A673 (cell line): ENCODE results near the gene RASSF6. TPM values are rescaled to one million over a fixed set of nuclear protein-coding genes. Genes with fewer than 3 reads are reported as not detected.
"Not testable (repeated sequence)": the region's sequence is repeated elsewhere in the genome, so short reads cannot be mapped to it uniquely, and the experiment has no call there.

Experiments
- BruUV-seq: library from RNA; stranded (reverse); fragments of 400-500 nt; replicated peaks from 2 replicates; lab custom pipeline; 2021; lab: Mats Ljungman, UMichigan
- CTCF ChIA-PET: fragments of 300-600 bp; sonication (Branson Sonifier 250); formaldehyde crosslinking; loops from one replicate; lab custom pipeline; 2022; ENCODE audit warnings: antibody characterized with exemption; lab: Charles Lee
- POLR2A ChIA-PET: fragments of 300-600 bp; sonication (Branson Sonifier 250); formaldehyde crosslinking; loops from one replicate; lab custom pipeline; 2022; ENCODE audit warnings: antibody characterized with exemption; ENCODE audit not compliant: low non-redundant PET; lab: Charles Lee
- DNase-seq: peaks from one replicate; pipeline ENCODE4 v3.0.0-alpha.2; 2015; ENCODE audit warnings: low spot score
- H3K27ac ChIP-seq: fragments of 200-600 bp; sonication (generic); 2 replicates; pipeline ENCODE4 v1.5.1; 2016; ENCODE audit warnings: mixed run types, low read depth, mild to moderate bottlenecking, mixed read lengths, antibody characterized with exemption, low read length; ENCODE audit not compliant: poor library complexity, severe bottlenecking
- H3K27me3 ChIP-seq: fragments of 200-600 bp; sonication (generic); replicated peaks from 2 replicates; pipeline ENCODE4 v1.6.1; 2017; ENCODE audit warnings: mixed run types, low read depth, mild to moderate bottlenecking, mixed read lengths, antibody characterized with exemption, low read length; ENCODE audit not compliant: insufficient read depth, poor library complexity
- H3K36me3 ChIP-seq: fragments of 200-600 bp; sonication (generic); 2 replicates; pipeline ENCODE4 v1.6.1; 2016; ENCODE audit warnings: mixed run types, mild to moderate bottlenecking, mixed read lengths, antibody characterized with exemption, low read length; ENCODE audit not compliant: insufficient read depth, poor library complexity, severe bottlenecking
- H3K4me1 ChIP-seq: fragments of 200-600 bp; sonication (generic); 2 replicates; pipeline ENCODE4 v1.6.1; 2017; ENCODE audit warnings: mixed run types, mild to moderate bottlenecking, mixed read lengths, antibody characterized with exemption, low read length; ENCODE audit not compliant: insufficient read depth, poor library complexity, severe bottlenecking
- H3K4me3 ChIP-seq: fragments of 200-600 bp; sonication (generic); 2 replicates; pipeline ENCODE4 v1.5.1; 2016; ENCODE audit warnings: low read depth, mixed run types, mild to moderate bottlenecking, mixed read lengths, low read length; ENCODE audit not compliant: poor library complexity, severe bottlenecking
- H3K9me3 ChIP-seq: fragments of 200-600 bp; sonication (generic); 2 replicates; pipeline ENCODE4 v1.6.1; 2016; ENCODE audit warnings: mixed run types, low read depth, mild to moderate bottlenecking, mixed read lengths, antibody characterized with exemption, low read length; ENCODE audit not compliant: poor library complexity, severe bottlenecking
- CTCF ChIP-seq: fragments of 300-800, 200-600 bp; sonication (generic); conservative IDR thresholded peaks from 2 replicates; pipeline ENCODE4 v1.5.1; 2017; ENCODE audit warnings: low read depth, mild to moderate bottlenecking, antibody characterized with exemption, low read length, moderate library complexity, mixed read lengths
- EZH2 ChIP-seq: fragments of 200-600 bp; sonication (generic); IDR thresholded peaks from 2 replicates; pipeline ENCODE4 v1.6.1; 2017; ENCODE audit warnings: borderline replicate concordance, low read depth, mild to moderate bottlenecking, mixed read lengths, antibody characterized with exemption, low read length; ENCODE audit not compliant: poor library complexity, severe bottlenecking
- intact Hi-C: fragments of 100-400 bp; cut with micrococcal nuclease; formaldehyde crosslinking; loops from one replicate; pipeline ENCODE4 v1.10.0; 2022; ENCODE audit not compliant: unreplicated experiment
- total RNA-seq: library from RNA; stranded (reverse); gene quantifications from 2 replicates; pipeline ENCODE4 v1.2.3, GENCODE V29; 2021

RASSF6 gene
- total RNA-seq, 1 experiment from 2014 or later = not detected

- intact Hi-C loops = loop anchor here (1.0 to 5.0 kb wide), 2 partner anchors 79 to 558 kb away; no protein-coding TSS in a partner anchor
- BruUV-seq = no TSS peak
- H3K4me3 ChIP-seq = no peak overlapping the region
- H3K9me3 ChIP-seq = no peaks in the 10 kb centered on the region
- POLR2A ChIA-PET = no interaction called here
- no peak overlapping the region for H3K27ac ChIP-seq
- CTCF ChIA-PET = no interaction called here
- TF ChIP-seq CTCF (peak; percentile 68), EZH2 (no peak)
- H3K27me3 ChIP-seq = no peaks in the 10 kb centered on the region
- H3K4me1 ChIP-seq = no peaks in the 10 kb centered on the region
- peak; percentile 73 for DNase-seq
- H3K36me3 ChIP-seq = no peaks in the 10 kb centered on the region
These were observed 46.3 kb downstream of the RASSF6 start for GRCh38 chr4:73573794-73574528.

GRCh38 chr4:73550865-73551264, 69.4 kb downstream of the RASSF6 start:
- H3K27ac ChIP-seq, intact Hi-C loops, DNase-seq, CTCF ChIA-PET, BruUV-seq, H3K27me3 ChIP-seq, H3K36me3 ChIP-seq, H3K4me1 ChIP-seq, H3K9me3 ChIP-seq, POLR2A ChIA-PET, H3K4me3 ChIP-seq: not testable (repeated sequence)

GRCh38 chr4:73544620-73545019, 75.6 kb downstream of the RASSF6 start:
- Histone ChIP-seq H3K9me3 (no peaks in the 10 kb centered on the region), H3K4me3 (no peak overlapping the region), H3K36me3 (no peaks in the 10 kb centered on the region), H3K4me1 (no peaks in the 10 kb centered on the region), H3K27ac (no peak overlapping the region), H3K27me3 (no peaks in the 10 kb centered on the region)
- POLR2A ChIA-PET = no interaction called here
- no TSS peak for BruUV-seq
- intact Hi-C loops = no loop called here
- CTCF ChIA-PET = no interaction called here
- no peak for DNase-seq
- no peak for TF ChIP-seq CTCF
- TF ChIP-seq EZH2 = no peak

- no TSS peak for BruUV-seq
- Histone ChIP-seq H3K36me3 (no peaks in the 10 kb centered on the region), H3K4me1 (no peaks in the 10 kb centered on the region), H3K27me3 (no peaks in the 10 kb centered on the region), H3K9me3 (no peaks in the 10 kb centered on the region), H3K4me3 (no peak overlapping the region), H3K27ac (no peak overlapping the region)
- ChIA-PET POLR2A (no interaction called here), CTCF (no interaction called here)
- DNase-seq = no peak
- TF ChIP-seq EZH2 = no peak
- no peak for TF ChIP-seq CTCF
- intact Hi-C loops = no loop called here
These were observed 79.0 kb downstream of the RASSF6 start for GRCh38 chr4:73541251-73541650.
